HG02763 (cell line): ENCODE data around the gene PSMC4.
"Not testable (repeated sequence)": the region's sequence is repeated elsewhere in the genome, so short reads cannot be mapped to it uniquely, and the experiment has no call there.

Experiments
- ATAC-seq: cut with Tn5 transposase; IDR thresholded peaks from one replicate; pipeline ENCODE4 v1.9.1; 2021; ENCODE audit warnings: mild to moderate bottlenecking, moderate library complexity; ENCODE audit not compliant: unreplicated experiment

The PSMC4 gene

GRCh38 chr19:39943586-39943985, 27.4 kb upstream of the PSMC4 start:
- no peak for ATAC-seq

DNA sequence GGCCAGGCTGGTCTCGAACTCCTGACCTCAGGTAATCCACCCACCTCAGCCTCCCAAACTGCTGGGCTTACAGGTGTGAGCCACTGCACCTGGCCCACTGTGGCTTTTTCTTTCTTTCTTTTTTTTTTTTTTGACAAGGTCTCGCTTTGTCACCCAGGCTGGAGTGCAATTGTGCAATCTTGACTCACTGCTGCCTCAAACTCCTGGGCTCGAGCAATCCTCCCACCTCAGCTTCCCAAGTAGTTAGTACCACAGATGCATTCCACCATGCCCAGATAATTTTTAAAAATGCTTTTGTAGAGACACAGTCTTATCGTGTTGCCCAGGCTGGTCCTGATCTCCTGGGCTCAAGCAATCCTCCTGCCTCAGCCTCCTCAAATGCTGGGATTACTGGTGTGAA, 24.4 kb upstream of the PSMC4 start:
- ATAC-seq, result no peak

GRCh38 chr19:39949026-39949747, 21.8 kb upstream of the PSMC4 start:
- ATAC-seq, result no peak

- no peak for ATAC-seq
Observed at GRCh38 chr19:39951065-39951650, 19.8 kb upstream of the PSMC4 start.

GRCh38 chr19:39951686-39952085, 19.3 kb upstream of the PSMC4 start:
- no peak for ATAC-seq

GRCh38 chr19:39953915-39954314, 17.1 kb upstream of the PSMC4 start:
- ATAC-seq, result no peak

- not testable (repeated sequence) for ATAC-seq
Observed at GRCh38 chr19:39957886-39958285, 13.1 kb upstream of the PSMC4 start.

- not testable (repeated sequence) for ATAC-seq
Observed at GRCh38 chr19:39958942-39959341, 12.0 kb upstream of the PSMC4 start.

DNA sequence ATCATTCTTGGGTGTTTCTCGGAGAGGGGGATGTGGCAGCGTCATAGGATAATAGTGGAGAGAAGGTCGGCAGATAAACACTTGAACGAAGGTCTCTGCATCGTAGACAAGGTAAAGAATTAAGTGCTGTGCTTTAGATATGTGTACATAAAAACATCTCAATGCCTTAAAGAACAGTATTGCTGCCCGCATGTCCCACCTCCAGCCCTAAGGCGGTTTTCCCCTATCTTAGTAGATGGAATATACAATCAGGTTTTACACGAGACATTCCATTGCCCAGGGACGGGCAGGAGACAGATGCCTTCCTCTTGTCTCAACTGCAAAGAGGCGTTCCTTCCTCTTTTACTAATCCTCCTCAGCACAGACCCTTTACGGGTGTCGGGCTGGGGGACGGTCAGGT, 11.6 kb upstream of the PSMC4 start:
- not testable (repeated sequence) for ATAC-seq

- ATAC-seq, result no peak
Observed at GRCh38 chr19:39963898-39964297, 7.1 kb upstream of the PSMC4 start.

- ATAC-seq, result no peak
Observed at GRCh38 chr19:39966617-39967016, 4.3 kb upstream of the PSMC4 start.

- no peak for ATAC-seq
Observed at GRCh38 chr19:39967561-39967960, 3.4 kb upstream of the PSMC4 start.

GRCh38 chr19:39968789-39969188, 2.2 kb upstream of the PSMC4 start:
- no peak for ATAC-seq

- no peak for ATAC-seq
Observed at GRCh38 chr19:39969266-39969665, 1.7 kb upstream of the PSMC4 start.

- ATAC-seq, result no peak
Observed at GRCh38 chr19:39969681-39970424, 1.1 kb upstream of the PSMC4 start.

- peak; percentile 22 for ATAC-seq
Observed at GRCh38 chr19:39970425-39970674, 615 bp upstream of the PSMC4 start.

- no peak for ATAC-seq
Observed at GRCh38 chr19:39971380-39972035, 543 bp downstream of the PSMC4 start.

DNA sequence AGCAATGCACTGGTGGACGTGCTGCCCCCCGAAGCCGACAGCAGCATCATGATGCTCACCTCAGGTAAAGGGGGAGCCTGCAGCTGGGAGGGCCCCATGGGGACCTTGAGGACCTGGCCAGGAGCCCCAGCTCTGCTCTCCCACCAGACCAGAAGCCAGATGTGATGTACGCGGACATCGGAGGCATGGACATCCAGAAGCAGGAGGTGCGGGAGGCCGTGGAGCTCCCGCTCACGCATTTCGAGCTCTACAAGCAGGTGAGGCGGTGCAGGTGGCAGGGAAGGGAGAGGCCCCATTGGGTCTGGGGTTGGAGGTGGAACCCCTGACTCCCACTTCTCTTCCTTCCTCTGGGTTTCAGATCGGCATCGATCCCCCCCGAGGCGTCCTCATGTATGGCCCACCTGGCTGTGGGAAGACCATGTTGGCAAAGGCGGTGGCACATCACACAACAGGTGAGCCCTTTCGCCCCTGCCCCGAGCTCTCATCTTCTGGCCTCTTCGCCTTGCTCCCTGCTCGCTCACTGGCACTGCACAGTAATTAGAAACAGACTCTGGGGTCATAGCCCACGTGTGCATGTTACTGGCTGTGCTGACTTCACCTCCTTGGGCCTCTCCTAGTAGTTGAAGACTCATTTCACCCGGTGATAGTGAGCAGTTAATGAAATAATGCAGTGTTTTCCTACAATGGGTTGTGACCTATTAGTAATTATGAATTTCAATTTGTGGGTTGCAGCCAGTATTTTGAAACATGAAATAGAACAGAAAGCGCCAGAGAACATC, 3.6 kb downstream of the PSMC4 start:
- no peak for ATAC-seq

- ATAC-seq, result no peak
Observed at GRCh38 chr19:39982883-39983282, 11.9 kb downstream of the PSMC4 start.

DNA sequence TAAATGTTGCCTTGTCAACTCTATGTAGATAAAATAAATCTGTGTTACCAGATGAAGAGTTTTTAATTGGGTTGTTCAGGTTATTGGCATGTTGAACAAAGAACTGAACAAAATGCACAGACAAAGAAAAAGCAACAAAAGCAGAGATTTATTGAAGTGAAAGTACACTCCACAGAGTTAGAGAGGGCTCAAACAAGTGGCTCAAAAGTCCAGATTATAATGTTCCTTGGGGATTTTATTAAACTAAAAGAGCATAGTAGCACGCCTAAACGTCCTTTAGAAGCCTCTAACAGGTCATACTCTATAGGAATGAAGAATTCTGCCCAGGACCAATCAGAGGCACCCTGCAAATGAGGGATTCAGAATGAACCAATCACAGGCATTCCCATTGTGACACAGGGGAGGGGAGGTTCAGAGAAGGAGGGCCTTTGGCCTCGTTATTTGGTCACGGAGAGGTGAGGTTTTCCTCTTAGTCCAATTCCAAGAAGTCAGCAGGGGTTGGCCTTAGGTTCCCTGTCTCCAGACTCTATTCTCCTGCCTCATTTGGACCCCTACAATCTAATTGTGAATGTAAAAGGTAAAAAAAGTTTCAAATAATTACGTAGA, 12.8 kb downstream of the PSMC4 start:
- ATAC-seq, result no peak

DNA sequence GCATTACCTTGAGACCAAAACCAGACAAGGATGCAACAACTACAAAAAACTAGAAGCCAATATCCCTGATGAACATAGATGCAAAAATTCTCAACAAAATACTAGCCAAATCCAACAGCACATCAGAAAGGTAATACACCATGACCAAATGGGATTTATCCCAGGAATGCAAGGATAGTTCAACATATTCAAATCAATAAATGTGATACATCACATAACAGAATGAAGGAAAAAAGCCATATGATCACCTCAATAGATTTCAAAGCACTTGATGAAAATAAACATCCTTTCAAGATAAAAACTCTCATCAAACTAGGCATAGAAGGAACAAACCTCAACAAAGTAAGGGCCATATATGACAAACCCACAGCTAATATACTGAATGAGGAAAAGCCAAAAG, 15.7 kb downstream of the PSMC4 start:
- no peak for ATAC-seq
